Chondrocyte (in vitro differentiated cells): ENCODE measurements around the gene FCGR1A. TPM values are rescaled to one million over a fixed set of nuclear protein-coding genes. Genes with fewer than 3 reads are reported as not detected.
"Not testable (repeated sequence)": the region's sequence is repeated elsewhere in the genome, so short reads cannot be mapped to it uniquely, and the experiment has no call there.

Experiments
- DNase-seq: peaks from one replicate; pipeline ENCODE4 v3.0.0; 2021; ENCODE audit warnings: mixed read lengths, low spot score
- H3K27ac Mint-ChIP-seq: one replicate; pipeline ENCODE4 v1.8.0; 2021; ENCODE audit warnings: mild to moderate bottlenecking, moderate library complexity, mixed read lengths; ENCODE audit not compliant: unreplicated experiment
- H3K27me3 Mint-ChIP-seq: 2 replicates; pipeline ENCODE4 v1.8.0; 2021; ENCODE audit warnings: low read depth, mixed read lengths
- H3K36me3 Mint-ChIP-seq: 2 replicates; pipeline ENCODE4 v1.8.0; 2021; ENCODE audit warnings: low read depth, mixed read lengths
- H3K4me1 Mint-ChIP-seq: 2 replicates; pipeline ENCODE4 v1.8.0; 2021; ENCODE audit warnings: low read depth, mild to moderate bottlenecking, mixed read lengths
- H3K4me3 Mint-ChIP-seq: one replicate; pipeline ENCODE4 v1.8.0; 2021; ENCODE audit warnings: mild to moderate bottlenecking, moderate library complexity, mixed read lengths; ENCODE audit not compliant: unreplicated experiment
- H3K9me3 Mint-ChIP-seq: 2 replicates; pipeline ENCODE4 v1.8.0; 2021; ENCODE audit warnings: low read depth, mixed read lengths
- total RNA-seq: library from RNA; stranded (reverse); gene quantifications from 3 replicates; pipeline ENCODE4 v1.2.1, GENCODE V29; 2021
- TF ChIP-seq, protein P1 (sequence below): fragments of 200-600 bp; sonication (generic); IDR thresholded peaks from 2 replicates; pipeline ENCODE4 v1.5.0; 2021; ENCODE audit warnings: antibody characterized with exemption, mild to moderate bottlenecking, moderate library complexity

The FCGR1A gene
- total RNA-seq, 1 donor from 2014 or later, result not detected

DNA sequence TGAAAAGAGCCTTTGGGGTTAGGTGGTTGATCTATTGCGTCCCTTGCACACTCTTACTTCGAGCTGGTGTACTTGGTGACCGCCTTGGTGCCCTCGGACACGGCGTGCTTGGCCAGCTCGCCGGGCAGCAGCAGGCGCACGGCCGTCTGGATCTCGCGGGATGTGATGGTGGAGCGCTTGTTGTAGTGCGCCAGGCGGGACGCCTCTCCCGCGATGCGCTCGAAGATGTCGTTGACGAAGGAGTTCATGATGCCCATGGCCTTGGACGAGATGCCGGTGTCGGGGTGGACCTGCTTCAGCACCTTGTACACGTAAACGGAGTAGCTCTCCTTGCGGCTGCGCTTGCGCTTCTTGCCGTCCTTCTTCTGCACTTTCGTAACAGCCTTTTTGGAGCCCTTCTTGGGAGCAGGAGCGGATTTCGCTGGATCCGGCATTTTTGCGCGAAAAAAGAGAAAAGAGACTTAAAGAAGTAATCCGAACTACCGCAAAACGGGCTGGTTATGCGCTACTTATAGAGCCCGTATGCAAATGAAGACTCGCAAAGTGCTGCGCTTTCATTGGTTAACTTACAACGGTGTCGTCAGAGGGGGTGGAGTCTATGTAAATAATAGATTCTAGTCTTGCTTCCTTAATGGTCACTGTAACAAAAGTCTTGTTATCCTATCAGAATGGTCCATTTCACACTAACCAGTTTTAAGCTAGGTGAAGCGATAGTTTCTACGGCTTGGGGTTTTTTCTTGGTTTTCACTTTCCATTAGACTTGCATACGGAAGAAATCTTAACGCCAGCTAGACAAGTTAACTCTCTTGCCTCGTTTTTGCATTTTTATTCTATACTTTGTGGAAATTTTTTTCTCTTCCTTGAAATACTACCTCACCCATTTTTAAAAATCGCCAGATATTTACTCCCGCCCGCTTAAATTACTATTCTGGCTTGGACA is 29.7 kb downstream of the FCGR1A start:
- not testable (repeated sequence) for H3K36me3 Mint-ChIP-seq, DNase-seq, H3K9me3 Mint-ChIP-seq, H3K27me3 Mint-ChIP-seq
- Mint-ChIP-seq H3K4me1 (peaks cover 12% of the 10 kb centered on the region), H3K27ac (peak overlapping the region; percentile 99), H3K4me3 (peak overlapping the region; percentile 89)

DNA sequence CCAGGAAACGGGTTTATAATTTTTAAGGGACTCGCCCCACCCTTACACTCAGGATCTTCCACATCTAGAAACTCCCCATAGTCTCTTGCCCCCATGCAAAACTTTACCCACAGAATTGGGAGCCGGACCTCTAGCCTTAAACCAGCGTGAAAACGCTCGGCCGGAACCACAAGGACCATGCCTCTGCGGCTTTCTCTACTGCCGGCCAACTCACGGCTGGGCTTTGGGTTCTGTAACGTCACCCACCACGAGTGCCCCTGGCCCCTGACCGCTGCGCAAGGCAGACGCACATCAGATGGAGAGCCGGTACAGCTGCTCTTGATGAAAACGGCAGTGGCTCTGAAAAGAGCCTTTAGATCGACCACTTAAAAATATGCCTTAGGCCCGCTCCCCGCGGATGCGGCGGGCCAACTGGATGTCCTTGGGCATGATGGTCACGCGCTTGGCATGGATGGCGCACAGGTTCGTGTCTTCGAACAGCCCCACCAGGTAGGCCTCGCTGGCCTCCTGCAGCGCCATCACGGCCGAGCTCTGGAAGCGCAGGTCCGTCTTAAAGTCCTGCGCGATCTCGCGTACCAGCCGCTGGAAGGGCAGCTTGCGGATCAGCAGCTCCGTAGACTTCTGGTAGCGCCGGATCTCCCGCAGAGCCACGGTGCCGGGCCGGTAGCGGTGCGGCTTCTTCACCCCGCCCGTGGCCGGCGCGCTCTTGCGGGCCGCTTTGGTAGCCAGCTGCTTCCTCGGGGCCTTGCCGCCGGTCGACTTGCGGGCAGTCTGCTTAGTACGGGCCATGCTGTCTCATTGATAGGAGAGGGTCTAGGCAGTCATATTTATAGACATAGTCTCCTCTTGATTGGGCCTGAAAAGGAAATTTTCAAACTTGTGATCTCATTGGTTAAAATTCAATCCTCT is 30.7 kb downstream of the FCGR1A start:
- H3K4me1 Mint-ChIP-seq, result peaks cover 12% of the 10 kb centered on the region
- H3K27ac Mint-ChIP-seq, result peak overlapping the region; percentile 99
- not testable (repeated sequence) for H3K27me3 Mint-ChIP-seq, H3K36me3 Mint-ChIP-seq, H3K9me3 Mint-ChIP-seq, DNase-seq
- peak overlapping the region; percentile 89 for H3K4me3 Mint-ChIP-seq
- TF ChIP-seq, protein P1, sequence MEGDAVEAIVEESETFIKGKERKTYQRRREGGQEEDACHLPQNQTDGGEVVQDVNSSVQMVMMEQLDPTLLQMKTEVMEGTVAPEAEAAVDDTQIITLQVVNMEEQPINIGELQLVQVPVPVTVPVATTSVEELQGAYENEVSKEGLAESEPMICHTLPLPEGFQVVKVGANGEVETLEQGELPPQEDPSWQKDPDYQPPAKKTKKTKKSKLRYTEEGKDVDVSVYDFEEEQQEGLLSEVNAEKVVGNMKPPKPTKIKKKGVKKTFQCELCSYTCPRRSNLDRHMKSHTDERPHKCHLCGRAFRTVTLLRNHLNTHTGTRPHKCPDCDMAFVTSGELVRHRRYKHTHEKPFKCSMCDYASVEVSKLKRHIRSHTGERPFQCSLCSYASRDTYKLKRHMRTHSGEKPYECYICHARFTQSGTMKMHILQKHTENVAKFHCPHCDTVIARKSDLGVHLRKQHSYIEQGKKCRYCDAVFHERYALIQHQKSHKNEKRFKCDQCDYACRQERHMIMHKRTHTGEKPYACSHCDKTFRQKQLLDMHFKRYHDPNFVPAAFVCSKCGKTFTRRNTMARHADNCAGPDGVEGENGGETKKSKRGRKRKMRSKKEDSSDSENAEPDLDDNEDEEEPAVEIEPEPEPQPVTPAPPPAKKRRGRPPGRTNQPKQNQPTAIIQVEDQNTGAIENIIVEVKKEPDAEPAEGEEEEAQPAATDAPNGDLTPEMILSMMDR, result peak; percentile 39

DNA sequence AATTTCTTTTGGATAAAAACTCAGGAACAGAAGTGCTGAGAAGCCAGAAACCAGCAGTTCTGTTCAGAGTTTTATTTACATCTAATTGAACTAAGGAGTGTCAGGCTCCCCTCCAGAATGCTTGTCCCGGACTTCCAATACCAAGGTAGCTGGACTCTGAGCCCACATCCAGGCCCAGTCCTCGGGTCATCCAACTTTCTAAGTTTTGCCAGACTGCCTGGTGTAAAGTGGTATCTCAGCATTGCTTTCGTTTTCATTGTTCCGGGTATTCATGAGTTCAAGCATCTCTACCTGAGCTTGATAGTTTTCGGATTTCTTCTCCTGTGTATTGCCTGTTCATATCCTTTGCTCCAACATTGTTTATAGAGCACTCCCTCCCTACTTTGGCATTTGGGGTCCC is 37.9 kb downstream of the FCGR1A start:
- not testable (repeated sequence) for H3K4me3 Mint-ChIP-seq, H3K27ac Mint-ChIP-seq, H3K36me3 Mint-ChIP-seq, DNase-seq, H3K9me3 Mint-ChIP-seq, H3K4me1 Mint-ChIP-seq, H3K27me3 Mint-ChIP-seq

DNA sequence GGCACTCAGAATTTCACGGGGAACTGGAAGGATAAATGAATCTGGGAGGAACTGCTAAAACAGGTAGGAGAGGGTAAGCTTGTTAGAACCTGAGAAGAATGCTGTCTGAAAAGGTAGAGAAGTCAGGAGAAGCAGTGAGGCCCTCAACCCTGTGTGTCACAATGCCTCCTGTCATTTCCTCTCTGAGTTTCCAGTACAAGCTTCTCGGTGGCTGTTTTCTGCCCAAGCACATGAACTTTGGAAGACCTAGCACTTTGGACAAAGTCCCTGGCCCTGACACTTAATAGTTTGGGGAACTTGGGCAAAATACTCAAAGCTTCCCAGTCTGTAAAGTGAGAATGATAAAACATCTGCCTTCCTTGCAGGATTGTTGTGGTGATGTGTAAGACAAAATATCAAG is 44.1 kb downstream of the FCGR1A start:
- not testable (repeated sequence) for H3K36me3 Mint-ChIP-seq, H3K27me3 Mint-ChIP-seq, H3K4me3 Mint-ChIP-seq, DNase-seq, H3K27ac Mint-ChIP-seq, H3K4me1 Mint-ChIP-seq, H3K9me3 Mint-ChIP-seq

DNA sequence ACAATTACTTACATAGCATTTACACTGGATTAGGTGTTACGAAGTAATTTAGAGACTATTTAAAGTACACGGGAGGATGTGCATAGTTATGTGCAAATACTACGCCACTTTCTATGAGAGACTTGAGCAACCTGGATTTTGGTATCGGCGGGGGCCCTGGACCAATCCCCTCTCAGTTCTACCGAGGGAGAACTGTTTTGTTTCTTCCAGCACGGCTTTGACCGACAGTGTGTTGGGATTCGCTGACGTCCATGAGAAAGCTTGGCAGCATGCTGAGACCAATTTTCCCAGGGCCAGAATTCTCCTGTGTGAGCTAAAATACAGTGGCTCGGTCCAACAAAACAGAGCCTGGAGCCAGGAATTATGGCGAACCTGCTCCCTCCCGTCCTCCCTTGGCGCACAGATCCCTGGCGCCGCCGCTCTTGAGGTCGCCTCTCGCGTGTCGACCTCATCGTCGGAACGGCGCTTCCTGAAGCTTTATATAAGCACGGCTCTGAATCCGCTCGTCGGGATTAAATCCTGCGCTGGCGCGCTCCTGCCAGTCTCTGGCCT is 49.3 kb downstream of the FCGR1A start:
- not testable (repeated sequence) for H3K36me3 Mint-ChIP-seq, H3K4me3 Mint-ChIP-seq, H3K27ac Mint-ChIP-seq, H3K4me1 Mint-ChIP-seq, DNase-seq, H3K9me3 Mint-ChIP-seq, H3K27me3 Mint-ChIP-seq

DNA sequence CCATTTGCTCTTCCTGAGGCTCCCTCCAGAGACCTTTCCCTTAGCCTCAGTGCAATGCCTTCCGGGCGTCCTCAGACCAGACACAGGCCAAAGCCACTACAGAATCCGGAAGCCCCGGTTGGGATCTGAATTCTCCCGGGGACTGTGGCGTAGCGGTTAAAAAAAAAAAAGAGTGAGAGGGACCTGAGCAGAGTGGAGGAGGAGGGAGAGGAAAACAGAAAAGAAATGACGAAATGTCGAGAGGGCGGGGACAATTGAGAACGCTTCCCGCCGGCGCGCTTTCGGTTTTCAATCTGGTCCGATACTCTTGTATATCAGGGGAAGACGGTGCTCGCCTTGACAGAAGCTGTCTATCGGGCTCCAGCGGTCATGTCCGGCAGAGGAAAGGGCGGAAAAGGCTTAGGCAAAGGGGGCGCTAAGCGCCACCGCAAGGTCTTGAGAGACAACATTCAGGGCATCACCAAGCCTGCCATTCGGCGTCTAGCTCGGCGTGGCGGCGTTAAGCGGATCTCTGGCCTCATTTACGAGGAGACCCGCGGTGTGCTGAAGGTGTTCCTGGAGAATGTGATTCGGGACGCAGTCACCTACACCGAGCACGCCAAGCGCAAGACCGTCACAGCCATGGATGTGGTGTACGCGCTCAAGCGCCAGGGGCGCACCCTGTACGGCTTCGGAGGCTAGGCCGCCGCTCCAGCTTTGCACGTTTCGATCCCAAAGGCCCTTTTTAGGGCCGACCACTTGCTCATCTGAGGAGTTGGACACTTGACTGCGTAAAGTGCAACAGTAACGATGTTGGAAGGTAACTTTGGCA is 50.0 kb downstream of the FCGR1A start:
- H3K4me1 Mint-ChIP-seq, H3K36me3 Mint-ChIP-seq, H3K27me3 Mint-ChIP-seq, DNase-seq, H3K4me3 Mint-ChIP-seq, H3K27ac Mint-ChIP-seq, H3K9me3 Mint-ChIP-seq: not testable (repeated sequence)

DNA sequence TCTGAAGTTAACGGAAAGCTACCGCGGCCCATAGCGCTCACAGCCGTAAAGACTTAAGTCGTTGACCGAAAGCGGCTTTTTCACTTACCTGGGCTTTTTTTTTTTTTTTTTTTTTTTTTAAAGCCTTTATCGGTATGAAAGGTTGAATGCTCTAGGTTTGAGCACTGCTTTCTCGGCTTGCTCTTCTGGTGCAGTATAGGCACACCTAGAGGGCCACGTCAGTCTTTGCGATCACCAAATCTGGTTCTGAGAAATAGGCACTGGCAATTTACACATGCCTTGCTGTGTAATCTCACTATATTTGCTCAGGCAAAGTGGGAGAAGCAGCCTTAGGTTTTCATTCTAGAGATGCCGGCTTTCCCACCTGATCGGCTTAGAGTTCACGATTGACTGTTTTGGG is 50.6 kb downstream of the FCGR1A start:
- not testable (repeated sequence) for H3K9me3 Mint-ChIP-seq, H3K36me3 Mint-ChIP-seq, H3K27ac Mint-ChIP-seq

DNA sequence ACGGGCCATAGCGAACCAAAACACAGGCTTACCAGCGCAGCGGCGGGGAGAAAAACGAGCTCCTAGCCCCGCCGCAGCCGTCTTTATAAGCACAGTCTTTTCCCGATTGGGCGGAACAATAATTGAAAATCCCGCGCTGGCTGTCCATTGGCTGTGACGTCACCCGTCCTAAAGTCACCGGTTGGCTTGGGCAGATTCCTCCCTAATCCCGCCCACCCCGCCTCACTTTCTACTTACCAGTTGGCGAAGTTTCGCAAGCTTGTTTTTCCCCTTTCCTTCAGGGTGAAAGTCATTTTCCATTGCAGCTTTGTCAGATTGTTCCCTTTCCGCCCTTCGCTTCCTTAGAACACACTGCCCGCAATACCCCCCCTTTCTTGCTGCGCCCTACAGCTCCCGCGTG is 58.7 kb downstream of the FCGR1A start:
- H3K36me3 Mint-ChIP-seq, H3K9me3 Mint-ChIP-seq, H3K27me3 Mint-ChIP-seq, H3K27ac Mint-ChIP-seq, H3K4me3 Mint-ChIP-seq, DNase-seq: not testable (repeated sequence)
- H3K4me1 Mint-ChIP-seq, result peaks cover 26% of the 10 kb centered on the region

More for the DNA sequence above, 50.6 kb downstream of the FCGR1A start:
- H3K4me3 Mint-ChIP-seq, DNase-seq, H3K27me3 Mint-ChIP-seq, H3K4me1 Mint-ChIP-seq: not testable (repeated sequence)
